Lung (tissue), 12 donors: ENCODE results near the gene ZNF628. TPM values are rescaled to one million over a fixed set of nuclear protein-coding genes. Genes with fewer than 3 reads are reported as not detected.

Experiments
- ATAC-seq: fragments of 200-7000 bp; cut with Tn5 transposase; one replicate; pipeline ENCODE4 v1.9.1; 2020; ENCODE audit warnings: moderate number of reproducible peaks; ENCODE audit not compliant: insufficient read depth, low FRiP score
- DNase-seq, 3 donors: peaks; one replicate each; pipeline ENCODE4 v3.0.0-alpha.2; 2013 to 2017
- H3K27ac ChIP-seq, 2 donors: one replicate each; pipeline ENCODE4 v1.5.1; 2013; ENCODE audit warnings: mild to moderate bottlenecking in 2 of 2, moderate library complexity in 2 of 2, control low read depth in 1 of 2, inconsistent platforms in 1 of 2, low read depth in 1 of 2, low read length in 1 of 2
- H3K27me3 ChIP-seq, 3 donors: one replicate each; pipeline ENCODE4 v1.5.1; 2013; ENCODE audit warnings: low read length in 2 of 3; ENCODE audit not compliant: control insufficient read depth in 3 of 3, insufficient read depth in 3 of 3
- H3K36me3 ChIP-seq, 4 donors: one replicate each; pipeline ENCODE4 v1.5.1; 2013; ENCODE audit warnings: low read length in 4 of 4, mild to moderate bottlenecking in 1 of 4, moderate library complexity in 1 of 4; ENCODE audit not compliant: control insufficient read depth in 4 of 4, insufficient read depth in 4 of 4
- H3K4me1 ChIP-seq, 5 donors: one replicate each; pipeline ENCODE4 v1.5.1; 2013; ENCODE audit warnings: low read length in 5 of 5, mild to moderate bottlenecking in 2 of 5, moderate library complexity in 1 of 5; ENCODE audit not compliant: control insufficient read depth in 5 of 5, insufficient read depth in 5 of 5
- H3K4me3 ChIP-seq: one replicate; pipeline ENCODE4 v1.5.1; 2013; ENCODE audit warnings: mild to moderate bottlenecking, control low read depth, moderate library complexity
- H3K9ac ChIP-seq, 2 donors: one replicate each; pipeline ENCODE4 v1.5.1; 2013; ENCODE audit warnings: low read length in 2 of 2, control low read depth in 1 of 2; ENCODE audit not compliant: insufficient read depth in 1 of 2
- H3K9me3 ChIP-seq, 4 donors: one replicate each; pipeline ENCODE4 v1.5.1; 2013; ENCODE audit warnings: low read length in 3 of 4, mild to moderate bottlenecking in 1 of 4, moderate library complexity in 1 of 4; ENCODE audit not compliant: control insufficient read depth in 4 of 4, insufficient read depth in 3 of 4
- CTCF ChIP-seq: IDR thresholded peaks from 2 replicates; pipeline ENCODE4 v1.5.1; 2012; ENCODE audit warnings: mild to moderate bottlenecking; ENCODE audit errors: control extremely low read depth, extremely low read depth
- WGBS, 2 donors: extraction: QIAGEN DNeasy Blood & Tissue Kit; methylation state at CpG; one replicate each; pipeline ENCODE4 v1.1.7; 2013; 5-methylcytosine and 5-hydroxymethylcytosine counted together
- polyA plus RNA-seq, 2 donors: library from polyadenylated mRNA; stranded (reverse); fragments of 200-250 nt; gene quantifications; one replicate each; pipeline ENCODE4 v1.2.1, GENCODE V29; 2013
- total RNA-seq, 2 donors: library from RNA; depleted of rRNA in 1 of 2; stranded (reverse); fragments of >200 nt in 1 of 2; gene quantifications; one replicate each; pipeline ENCODE4 v1.2.1, GENCODE V29; 2014 to 2021
- donor health status: control.
- donor health status: control.
- donor health status: Bipolar disorder and iron deficiency.
- donor health status: healthy.
- donor health status: DM: yes; HTN: yes; CAD: no.

ZNF628 gene
- total and polyA plus RNA-seq, 4 donors: 2.0 to 12.3 (median 7.8) TPM

DNA sequence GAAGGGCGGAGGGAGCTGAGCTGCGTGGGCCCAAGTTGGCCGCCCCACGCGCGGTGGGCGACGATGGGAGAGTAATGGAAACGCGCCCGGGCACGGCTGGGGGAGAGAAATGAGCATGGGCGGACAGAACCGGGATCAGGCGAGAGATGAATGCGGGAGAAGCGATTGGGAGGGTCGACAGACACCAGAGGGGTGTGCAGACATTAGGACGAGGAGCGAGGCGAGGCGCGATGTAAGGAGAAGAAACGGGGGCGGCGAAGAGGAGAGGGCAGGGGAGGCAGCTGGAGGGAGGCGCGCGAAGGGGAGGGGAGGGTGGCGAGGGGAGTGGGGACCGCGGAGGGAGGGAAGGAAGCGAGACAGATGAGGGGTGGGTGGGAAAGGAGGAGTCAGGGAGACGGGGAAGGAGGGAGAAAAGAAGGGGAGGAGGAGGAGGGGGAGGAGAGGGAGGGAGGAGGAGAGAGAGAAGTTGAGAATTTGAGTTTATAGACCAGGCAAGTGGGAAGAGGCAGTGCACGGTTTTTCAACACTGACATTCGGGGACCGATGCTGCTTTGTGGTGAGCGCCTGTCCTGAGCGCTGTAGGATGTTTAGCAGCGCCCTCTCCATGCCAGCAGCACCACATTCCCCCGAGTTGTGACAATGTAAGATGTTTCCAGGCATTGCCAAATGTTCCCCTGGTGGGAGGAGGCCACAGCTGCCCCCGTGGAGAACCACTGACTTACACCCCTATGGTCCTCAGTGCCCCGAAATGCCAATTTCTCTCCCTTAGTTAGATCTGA is 33.2 kb upstream of the ZNF628 start, which contains the start of gene SHISA7:
TSS of gene SHISA7 (minus strand) at position 256 of the 779 bp plus-strand sequence. CDS start 437 bp downstream, outside the sequence.
- no peak for ATAC-seq
- no peak for DNase-seq
- H3K27ac ChIP-seq: no peak within 1 kb of the TSS
- no peak for TF ChIP-seq CTCF
- H3K4me3 ChIP-seq: no peak within 1 kb of the TSS
- no peak within 1 kb of the TSS for H3K9ac ChIP-seq
- 3% methylated on average over 43 of the region's 43 CpGs for whole genome bisulfite sequencing, 2 donors
- H3K27me3 ChIP-seq: peaks cover 12 to 84% (median 51%) of the 10 kb centered on the region in 3 donors
- H3K9me3 ChIP-seq: peaks cover 0 to 10% (median 0%) of the 10 kb centered on the region in 4 donors
- peaks cover 0 to 11% (median 0%) of the 10 kb centered on the region in 5 donors for H3K4me1 ChIP-seq
- no peaks in the 10 kb centered on the region for H3K36me3 ChIP-seq

- Histone ChIP-seq H3K4me1 (peaks cover 0 to 11% (median 0%) of the 10 kb centered on the region in 5 donors), H3K9ac (no peak overlapping the region), H3K4me3 (no peak overlapping the region), H3K9me3 (peaks cover 0 to 9% (median 0%) of the 10 kb centered on the region in 4 donors), H3K36me3 (no peaks in the 10 kb centered on the region), H3K27me3 (peaks cover 12 to 79% (median 50%) of the 10 kb centered on the region in 3 donors), H3K27ac (no peak overlapping the region)
- no peak for ATAC-seq
- DNase-seq: no peak
- 34 to 37% methylated on average over 18 of the region's 18 CpGs for WGBS, 2 donors
- no peak for TF ChIP-seq CTCF
Observed at GRCh38 chr19:55443824-55444480, 32.5 kb upstream of the ZNF628 start.

GRCh38 chr19:55444646-55445045 is 31.8 kb upstream of the ZNF628 start:
- H3K4me3 ChIP-seq: no peak overlapping the region
- WGBS, 2 donors: 42 to 47% methylated on average over 11 of the region's 11 CpGs
- H3K9me3 ChIP-seq: peaks cover 0 to 8% (median 0%) of the 10 kb centered on the region in 4 donors
- H3K27me3 ChIP-seq: peaks cover 12 to 80% (median 49%) of the 10 kb centered on the region in 3 donors
- DNase-seq: no peak
- no peak overlapping the region for H3K27ac ChIP-seq
- H3K9ac ChIP-seq: no peak overlapping the region
- no peak for ATAC-seq
- H3K36me3 ChIP-seq: no peaks in the 10 kb centered on the region
- no peak for TF ChIP-seq CTCF
- peaks cover 0 to 11% (median 0%) of the 10 kb centered on the region in 5 donors for H3K4me1 ChIP-seq
